ENCODE measurements around the gene ORM2.

ORM2 gene

GRCh38 chr9:114364134-114365041, 34.7 kb downstream of the ORM2 start:
- TF ChIP-seq CTCF (IDR thresholded peaks at IDR 0.05; ENCODE audit: low read depth, low read length, missing control alignments), result no peak
- H3K4me3 ChIP-seq (replicated peaks; ENCODE audit: low read depth, low read length), result no peak overlapping the region
- DNase-seq (ENCODE audit: extremely low read depth, low read depth), result no peak

GRCh38 chr9:114365194-114365593, 35.5 kb downstream of the ORM2 start:
- H3K4me3 ChIP-seq (replicated peaks; ENCODE audit: low read depth, low read length), result no peak overlapping the region
- no peak for TF ChIP-seq CTCF (IDR thresholded peaks at IDR 0.05; ENCODE audit: low read depth, low read length, missing control alignments)
- DNase-seq (ENCODE audit: extremely low read depth, low read depth), result no peak

- H3K4me3 ChIP-seq (replicated peaks; ENCODE audit: low read depth, low read length), result no peak overlapping the region
- DNase-seq (ENCODE audit: extremely low read depth, low read depth), result peak; percentile 65
- TF ChIP-seq CTCF (IDR thresholded peaks at IDR 0.05; ENCODE audit: low read depth, low read length, missing control alignments), result no peak
These were observed 36.9 kb downstream of the ORM2 start for GRCh38 chr9:114366334-114367128.

GRCh38 chr9:114367366-114367765, 37.7 kb downstream of the ORM2 start:
- no peak for TF ChIP-seq CTCF (IDR thresholded peaks at IDR 0.05; ENCODE audit: low read depth, low read length, missing control alignments)
- H3K4me3 ChIP-seq (replicated peaks; ENCODE audit: low read depth, low read length), result no peak overlapping the region
- DNase-seq (ENCODE audit: extremely low read depth, low read depth), result no peak

- no peak overlapping the region for H3K4me3 ChIP-seq (replicated peaks; ENCODE audit: low read depth, low read length)
- DNase-seq (ENCODE audit: extremely low read depth, low read depth), result no peak
- TF ChIP-seq CTCF (IDR thresholded peaks at IDR 0.05; ENCODE audit: low read depth, low read length, missing control alignments), result no peak
These were observed 38.3 kb downstream of the ORM2 start for GRCh38 chr9:114367772-114368569.

All from HFF-Myc (cell line).